ENCODE results near the gene FAM219A.

The FAM219A gene

GRCh38 chr9:34475097-34475496 lies 16.7 kb upstream of the FAM219A start:
- TF ChIP-seq CTCF (IDR thresholded peaks at IDR 0.05; ENCODE audit: borderline replicate concordance, control extremely low read depth, extremely low read depth, insufficient read depth, missing control alignments), result no peak
- no peak for DNase-seq (ENCODE audit: low spot score)
- in situ Hi-C loops (cut with MboI; ENCODE audit: low sequenced_read_pairs, unreplicated experiment), result no loop called here

DNA sequence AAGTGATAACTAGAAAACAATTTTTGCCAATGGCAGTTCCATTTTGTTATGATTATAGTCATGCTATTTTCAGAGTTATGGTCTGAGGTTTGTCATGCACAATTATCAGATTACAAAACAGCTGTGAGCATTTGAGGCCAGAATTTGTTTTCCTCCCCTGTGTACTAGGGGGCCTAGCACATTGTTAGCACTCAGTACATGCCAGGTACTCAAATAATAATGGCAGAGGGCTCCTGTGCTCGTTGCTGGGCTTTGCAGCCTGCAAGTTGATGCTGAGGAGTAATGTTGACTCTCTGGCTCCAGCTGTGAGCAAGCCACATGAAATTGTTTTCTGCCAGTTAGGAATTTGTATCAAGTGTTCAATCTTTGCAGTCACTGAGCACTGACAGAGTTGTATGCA lies 7.1 kb upstream of the FAM219A start:
- no peak for DNase-seq (ENCODE audit: low spot score)
- TF ChIP-seq CTCF (IDR thresholded peaks at IDR 0.05; ENCODE audit: borderline replicate concordance, control extremely low read depth, extremely low read depth, insufficient read depth, missing control alignments), result no peak
- in situ Hi-C loops (cut with MboI; ENCODE audit: low sequenced_read_pairs, unreplicated experiment), result no loop called here

DNA sequence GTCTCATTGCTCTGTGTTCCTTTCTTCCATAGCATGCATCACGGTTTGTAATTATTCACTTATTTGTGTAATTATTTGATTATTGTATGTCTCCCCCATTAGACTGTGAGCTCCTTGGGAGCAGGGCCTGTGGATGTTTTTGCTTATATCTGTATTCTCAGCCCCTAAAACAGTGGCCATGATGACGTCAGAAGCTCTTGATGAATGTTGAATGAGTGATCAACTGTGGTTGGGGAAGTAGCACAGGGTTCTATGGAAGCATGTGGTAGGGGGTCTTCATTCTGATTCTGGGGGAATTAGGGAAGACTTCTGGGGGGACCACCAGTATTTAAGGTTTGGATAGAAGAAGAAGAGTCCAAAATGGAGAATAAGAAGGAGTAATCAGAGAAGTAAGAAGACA lies 6.2 kb upstream of the FAM219A start:
- no peak for DNase-seq (ENCODE audit: low spot score)
- in situ Hi-C loops (cut with MboI; ENCODE audit: low sequenced_read_pairs, unreplicated experiment), result no loop called here
- no peak for TF ChIP-seq CTCF (IDR thresholded peaks at IDR 0.05; ENCODE audit: borderline replicate concordance, control extremely low read depth, extremely low read depth, insufficient read depth, missing control alignments)

DNA sequence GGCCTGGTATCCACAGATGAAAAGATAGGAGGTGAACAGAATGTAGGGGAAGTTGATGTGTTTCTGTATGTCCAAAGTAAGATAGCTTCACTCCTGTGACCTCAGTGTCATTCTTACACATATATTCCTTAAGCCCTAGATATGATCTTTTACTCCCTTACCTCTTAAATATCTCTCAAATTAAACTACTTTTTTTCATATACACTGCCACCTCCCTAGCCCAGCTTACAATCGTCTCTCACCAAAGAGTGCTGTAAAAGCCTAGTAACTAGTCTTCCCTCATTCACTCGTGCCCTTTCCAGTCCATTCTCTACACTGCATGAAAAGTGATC lies 5.5 kb upstream of the FAM219A start:
- no peak for DNase-seq (ENCODE audit: low spot score)
- TF ChIP-seq CTCF (IDR thresholded peaks at IDR 0.05; ENCODE audit: borderline replicate concordance, control extremely low read depth, extremely low read depth, insufficient read depth, missing control alignments), result no peak
- in situ Hi-C loops (cut with MboI; ENCODE audit: low sequenced_read_pairs, unreplicated experiment), result no loop called here

GRCh38 chr9:34463098-34463900 lies 4.9 kb upstream of the FAM219A start:
- in situ Hi-C loops (cut with MboI; ENCODE audit: low sequenced_read_pairs, unreplicated experiment), result no loop called here
- no peak for TF ChIP-seq CTCF (IDR thresholded peaks at IDR 0.05; ENCODE audit: borderline replicate concordance, control extremely low read depth, extremely low read depth, insufficient read depth, missing control alignments)
- DNase-seq (ENCODE audit: low spot score), result no peak

- in situ Hi-C loops (cut with MboI; ENCODE audit: low sequenced_read_pairs, unreplicated experiment), result no loop called here
- TF ChIP-seq CTCF (IDR thresholded peaks at IDR 0.05; ENCODE audit: borderline replicate concordance, control extremely low read depth, extremely low read depth, insufficient read depth, missing control alignments), result no peak
- DNase-seq (ENCODE audit: low spot score), result no peak
These were observed 1.6 kb upstream of the FAM219A start for GRCh38 chr9:34459941-34460340.
